ENCODE results near the gene FCSK. TPM values are rescaled to one million over a fixed set of nuclear protein-coding genes. Genes with fewer than 3 reads are reported as not detected.

FCSK gene
- total and polyA plus RNA-seq, 2 of the 8 experiments (the other 6 are each of a cell fraction or from before 2014, with no cell fraction given), result 4.6 to 5.1 TPM

DNA sequence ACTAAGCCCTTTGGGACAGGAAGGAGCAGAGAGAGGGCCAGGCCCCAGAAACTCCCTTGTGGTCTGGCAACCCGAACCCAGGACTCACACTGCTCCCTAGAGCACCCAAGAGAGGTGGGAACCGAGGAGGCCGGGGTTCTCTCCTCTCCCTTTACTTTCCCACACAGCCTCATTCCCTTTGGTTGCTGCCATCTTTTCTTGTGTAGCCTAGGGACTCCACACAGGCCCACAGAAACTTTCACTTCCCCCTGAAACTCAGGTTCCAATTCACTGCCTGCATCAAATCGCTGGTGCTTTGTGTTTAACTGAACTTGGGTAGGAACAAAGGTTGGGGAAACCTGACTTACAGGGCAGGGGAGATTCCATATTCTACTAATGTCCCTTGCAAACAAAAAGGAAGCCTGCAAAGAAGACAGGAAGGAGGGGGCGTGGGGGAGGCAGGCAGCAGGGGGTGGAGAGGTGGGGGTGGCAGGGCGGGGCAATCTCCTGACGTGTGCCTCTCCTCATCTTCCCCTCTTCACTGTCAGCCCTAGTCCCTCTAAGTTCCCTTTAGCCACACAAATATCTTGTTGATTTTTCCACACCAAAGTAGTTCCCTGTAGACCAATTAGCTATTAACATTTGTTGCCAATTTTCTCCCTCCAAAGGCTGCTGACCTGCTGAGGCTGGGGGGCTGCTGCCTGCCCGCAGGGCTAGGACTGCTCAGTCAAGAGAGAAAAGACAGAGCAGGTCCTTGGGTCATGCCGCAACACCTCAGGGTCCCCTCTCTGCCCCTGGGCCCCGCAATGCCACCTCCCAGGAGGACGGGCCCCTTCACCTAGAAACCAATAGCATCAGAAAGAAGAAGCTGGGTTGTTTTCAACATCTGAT, 23.5 kb upstream of the FCSK start:
- peak overlapping the region; percentile 44 to 45 for H3K4me2 ChIP-seq (ENCODE audit: insufficient read depth in 1 of 2, low read depth in 2 of 2, low read length in 2 of 2)
- POLR2A ChIA-PET (ENCODE audit: partially characterized antibody), result interaction anchor here (0.9 to 3.7 kb wide), 3 partner anchors 11 to 51 kb away, joined by 3 to 17 read pairs (median 3); no protein-coding TSS in a partner anchor
- H2BK12ac ChIP-seq (ENCODE audit: low read depth, low read length), result peak overlapping the region; percentile 98
- H3K79me1 ChIP-seq (ENCODE audit: low read depth, low read length), result peaks cover 6% of the 10 kb centered on the region
- peak overlapping the region; percentile 19; the same call in 1 of the 2 replicates for H2BK15ac ChIP-seq (ENCODE audit: low read length)
- peak overlapping the region; percentile 83; the same call in 1 of the 2 replicates for H4K8ac ChIP-seq (ENCODE audit: extremely low read depth, insufficient read depth, low read length)
- CTCF ChIA-PET (ENCODE audit: partially characterized antibody), result interaction anchor here (0.8 to 1.2 kb wide), 5 partner anchors 12 to 36 kb away, joined by 3 read pairs; no protein-coding TSS in a partner anchor
- no peak overlapping the region for H2AFZ ChIP-seq (ENCODE audit: low read length)
- 44% methylated on average over 11 of the region's 11 CpGs; no CpG with 5 or more reads in 1 of the 2 experiments for WGBS, 2 experiments (ENCODE audit: extremely low coverage in 1 of 2, insufficient coverage in 1 of 2, insufficient read length in 1 of 2, insufficient replicate concordance in 2 of 2, low coverage in 1 of 2, low lambda C conversion rate in 2 of 2, missing lambda C conversion rate in 1 of 2)
- peak overlapping the region; percentile 92 for H2BK20ac ChIP-seq (ENCODE audit: low read length)
- no peak for FAIRE-seq
- peak overlapping the region; percentile 26 for H3K18ac ChIP-seq (ENCODE audit: extremely low read depth, low read length)
- peak overlapping the region; percentile 97 for H4K91ac ChIP-seq (replicated peaks; ENCODE audit: insufficient read length, low read length)
- peak overlapping the region; percentile 97 for H2BK5ac ChIP-seq (ENCODE audit: low read depth, low read length)
- H3K56ac ChIP-seq (replicated peaks; ENCODE audit: insufficient read length, low read depth, low read length), result peak overlapping the region; percentile 78
- no peaks in the 10 kb centered on the region for H4K20me1 ChIP-seq (replicated peaks in 1 of 2; ENCODE audit: control insufficient read depth in 1 of 2, insufficient read depth in 2 of 2, low read length in 2 of 2)
- H3K36me3 ChIP-seq (ENCODE audit: control insufficient read depth in 2 of 4, insufficient read depth in 4 of 4, low read length in 3 of 4), result peaks cover 0 to 5% (median 0%) of the 10 kb centered on the region in 4 experiments; a peak in 3 of 8 replicates
- H3K4me1 ChIP-seq (replicated peaks in 1 of 4; ENCODE audit: control insufficient read depth in 3 of 4, insufficient read depth in 4 of 4, low read length in 3 of 4), result peaks cover 29 to 40% (median 34%) of the 10 kb centered on the region in 4 experiments
- peak overlapping the region in 2 of 4 experiments; percentile 7 to 23; a peak in 2 of 8 replicates for H3K4me3 ChIP-seq (ENCODE audit: extremely low read depth in 1 of 4, insufficient read depth in 2 of 4, low read depth in 3 of 4, low read length in 4 of 4)
- peaks cover 0 to 60% of the 10 kb centered on the region in 2 experiments; a peak in 3 of 4 replicates for H3K79me2 ChIP-seq (ENCODE audit: control insufficient read depth in 1 of 2, insufficient read depth in 2 of 2, low read length in 2 of 2)
- peak overlapping the region; percentile 84 for H3K27ac ChIP-seq (ENCODE audit: low read depth, low read length)
- H3K23ac ChIP-seq (ENCODE audit: insufficient read length), result no peak overlapping the region
- peak overlapping the region; percentile 36 for H2BK120ac ChIP-seq (replicated peaks; ENCODE audit: low read depth, low read length)
- H3K4ac ChIP-seq (replicated peaks; ENCODE audit: insufficient read length, low read depth, low read length), result peak overlapping the region; percentile 96
- no peaks in the 10 kb centered on the region for H3K23me2 ChIP-seq (ENCODE audit: low read depth, low read length)
- H3K14ac ChIP-seq (ENCODE audit: insufficient read length), result no peak overlapping the region
- no peaks in the 10 kb centered on the region for H3K27me3 ChIP-seq (replicated peaks in 1 of 4; ENCODE audit: control insufficient read depth in 3 of 4, extremely low read depth in 1 of 4, insufficient read depth in 3 of 4, low read length in 3 of 4)
- no peak for DNase-seq (ENCODE audit: low read depth in 1 of 2, low spot score in 2 of 2)
- H2AK5ac ChIP-seq (ENCODE audit: low read depth, low read length), result peak overlapping the region; percentile 94
- no peaks in the 10 kb centered on the region for H3K9me3 ChIP-seq (ENCODE audit: insufficient read depth in 2 of 2, low read depth in 1 of 2, low read length in 1 of 2)
- H4K5ac ChIP-seq (ENCODE audit: insufficient read length, low read depth, low read length), result peak overlapping the region; percentile 85
- H3K9ac ChIP-seq (replicated peaks in 1 of 4; ENCODE audit: extremely low read depth in 1 of 4, low read depth in 3 of 4, low read length in 3 of 4), result peak overlapping the region in 3 of 4 experiments; percentile 22 to 56 (median 48); a peak in 4 of 7 replicates
- TF ChIP-seq CEBPB (IDR thresholded peaks at IDR 0.05; ENCODE audit: low read depth, low read length) (no peak), PHF8 (conservative IDR thresholded peaks at IDR 0.05; ENCODE audit: low read depth, low read length) (no peak), POLR2A (IDR thresholded peaks at IDR 0.05; ENCODE audit: control extremely low read depth in 1 of 2, low read depth in 2 of 2, low read length in 2 of 2) (no peak; a peak in 1 of 3 replicates), TCF12 (IDR thresholded peaks at IDR 0.05; ENCODE audit: low read depth, low read length) (no peak), FOSL1 (IDR thresholded peaks at IDR 0.05; ENCODE audit: insufficient read depth, low read depth, low read length) (no peak), HDAC6 (IDR thresholded peaks at IDR 0.05; ENCODE audit: low read depth, low read length) (no peak), GABPA (IDR thresholded peaks at IDR 0.05; ENCODE audit: borderline replicate concordance, insufficient read depth, low read length) (no peak), TAF1 (IDR thresholded peaks at IDR 0.05; ENCODE audit: low read depth, low read length) (0 out of 2 replicates have a peak, but pooled peaks have one; percentile 17), RBBP5 (IDR thresholded peaks at IDR 0.05; ENCODE audit: borderline replicate concordance, low read depth, low read length) (0 out of 2 replicates have a peak, but pooled peaks have one; percentile 40)
- TF ChIP-seq, protein P1, sequence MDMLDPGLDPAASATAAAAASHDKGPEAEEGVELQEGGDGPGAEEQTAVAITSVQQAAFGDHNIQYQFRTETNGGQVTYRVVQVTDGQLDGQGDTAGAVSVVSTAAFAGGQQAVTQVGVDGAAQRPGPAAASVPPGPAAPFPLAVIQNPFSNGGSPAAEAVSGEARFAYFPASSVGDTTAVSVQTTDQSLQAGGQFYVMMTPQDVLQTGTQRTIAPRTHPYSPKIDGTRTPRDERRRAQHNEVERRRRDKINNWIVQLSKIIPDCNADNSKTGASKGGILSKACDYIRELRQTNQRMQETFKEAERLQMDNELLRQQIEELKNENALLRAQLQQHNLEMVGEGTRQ (IDR thresholded peaks at IDR 0.05; ENCODE audit: low read length), result no peak
